Measurements from ENCODE around the gene MYO5A. TPM values are rescaled to one million over a fixed set of nuclear protein-coding genes. Genes with fewer than 3 reads are reported as not detected.
"Not testable (repeated sequence)": the region's sequence is repeated elsewhere in the genome, so short reads cannot be mapped to it uniquely, and the experiment has no call there.

Gene MYO5A
- total and polyA plus RNA-seq, 2 donors: 8.7 to 10.2 TPM

DNA sequence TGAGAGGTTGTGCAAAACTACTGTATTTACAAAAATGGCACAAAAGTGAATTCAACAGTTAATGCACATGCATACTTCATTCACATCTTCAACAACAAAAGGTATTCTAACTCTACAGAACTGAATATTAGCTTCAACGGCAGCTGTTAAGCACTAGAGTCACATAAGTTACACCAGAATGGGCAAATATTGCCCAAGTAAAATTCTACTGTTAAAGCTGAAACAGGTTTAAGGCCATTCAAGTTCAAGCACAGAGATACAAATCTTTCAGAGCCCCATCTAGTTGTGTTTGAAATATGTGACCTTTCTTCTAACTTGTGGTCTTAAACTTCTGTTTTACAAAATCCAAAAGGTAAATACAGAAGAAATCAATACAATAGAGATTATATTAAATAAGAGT, 22.5 kb upstream of the MYO5A start:
- H3K27me3 ChIP-seq (ENCODE audit: control insufficient read depth in 2 of 2, insufficient read depth in 1 of 2, low read length in 1 of 2); H3K4me1 ChIP-seq (ENCODE audit: control insufficient read depth in 2 of 2, insufficient read depth in 2 of 2, low read length in 2 of 2); H3K9me3 ChIP-seq (ENCODE audit: control insufficient read depth in 2 of 2, insufficient read depth in 1 of 2, low read length in 1 of 2); H3K27ac ChIP-seq (ENCODE audit: low read depth in 1 of 2, low read length in 1 of 2); H3K4me3 ChIP-seq (ENCODE audit: low read length in 2 of 2); DNase-seq (ENCODE audit: low read depth in 6 of 9, low spot score in 9 of 9): not testable (repeated sequence)
- H3K36me3 ChIP-seq (ENCODE audit: control insufficient read depth in 2 of 2, insufficient read depth in 2 of 2, low read length in 1 of 2): peaks cover 18 to 38% of the 10 kb centered on the region in 2 donors
- WGBS: 96% methylated on average over 1 of the region's 1 CpG

- Histone ChIP-seq H3K4me1 (ENCODE audit: control insufficient read depth in 2 of 2, insufficient read depth in 2 of 2, low read length in 2 of 2) (no peaks in the 10 kb centered on the region), H3K4me3 (ENCODE audit: low read length in 2 of 2) (no peak overlapping the region), H3K9me3 (ENCODE audit: control insufficient read depth in 2 of 2, insufficient read depth in 1 of 2, low read length in 1 of 2) (peaks cover 0 to 5% of the 10 kb centered on the region in 2 donors), H3K27me3 (ENCODE audit: control insufficient read depth in 2 of 2, insufficient read depth in 1 of 2, low read length in 1 of 2) (no peaks in the 10 kb centered on the region), H3K36me3 (ENCODE audit: control insufficient read depth in 2 of 2, insufficient read depth in 2 of 2, low read length in 1 of 2) (peaks cover 19 to 27% of the 10 kb centered on the region in 2 donors), H3K27ac (ENCODE audit: low read depth in 1 of 2, low read length in 1 of 2) (no peak overlapping the region)
- no peak for DNase-seq (ENCODE audit: low read depth in 6 of 9, low spot score in 9 of 9)
- 97% methylated on average over 5 of the region's 5 CpGs for WGBS
These were observed 17.5 kb upstream of the MYO5A start for GRCh38 chr15:52546031-52546751.

DNA sequence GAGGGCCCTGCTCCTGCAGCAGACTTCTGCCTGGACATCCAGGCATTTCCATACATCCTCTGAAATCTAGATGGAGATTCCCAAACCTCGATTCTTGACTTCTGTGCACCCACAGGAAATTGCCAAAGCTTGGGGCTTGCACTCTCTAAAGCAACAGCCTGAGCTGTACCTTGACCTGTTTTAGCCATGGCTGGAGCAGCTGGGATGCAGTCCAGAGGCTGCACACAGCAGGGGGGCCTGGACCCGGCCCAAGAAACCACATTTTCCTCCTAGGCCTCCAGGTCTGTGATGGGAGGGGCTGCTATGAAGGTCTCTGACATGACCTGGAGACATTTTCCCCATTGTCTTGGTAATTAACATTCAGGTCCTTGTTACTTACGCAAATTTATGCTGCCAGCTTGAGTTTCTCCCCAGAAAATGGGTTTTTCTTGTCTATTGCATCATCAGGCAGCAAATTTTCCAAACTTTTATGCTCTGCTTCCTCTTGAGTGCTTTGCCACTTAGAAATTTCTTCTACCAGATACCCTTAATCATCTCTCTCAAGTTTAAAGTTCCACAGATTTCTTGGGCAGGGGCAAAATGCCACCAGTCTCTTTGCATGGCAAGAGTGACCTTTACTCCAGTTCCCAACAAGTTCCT, 11.8 kb upstream of the MYO5A start:
- 91% methylated on average over 3 of the region's 3 CpGs for WGBS
- DNase-seq (ENCODE audit: low read depth in 6 of 9, low spot score in 9 of 9): no peak
- no peaks in the 10 kb centered on the region for H3K9me3 ChIP-seq (ENCODE audit: control insufficient read depth in 2 of 2, insufficient read depth in 1 of 2, low read length in 1 of 2)

DNA sequence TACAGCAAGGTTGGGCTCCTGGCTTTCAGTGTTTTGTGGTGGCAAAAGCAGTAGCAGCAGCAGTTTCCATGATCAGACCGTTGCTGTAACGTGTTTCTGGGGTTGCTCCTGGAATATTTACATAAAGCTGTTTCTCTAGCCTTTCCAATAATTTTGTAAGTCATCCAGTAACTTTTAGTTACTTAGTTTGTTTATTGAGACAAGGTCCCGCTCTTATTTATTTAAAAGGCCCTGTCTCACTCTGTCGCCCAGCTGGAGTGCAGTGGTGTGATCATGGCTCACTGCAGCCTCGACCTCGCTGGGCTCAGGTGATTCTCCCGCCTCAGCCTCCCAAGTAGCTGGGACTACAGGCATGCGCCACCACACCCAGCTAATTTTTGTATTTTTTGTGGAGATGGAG, 8.8 kb upstream of the MYO5A start:
- no peak for DNase-seq (ENCODE audit: low read depth in 6 of 9, low spot score in 9 of 9)
- Histone ChIP-seq H3K27me3 (ENCODE audit: control insufficient read depth in 2 of 2, insufficient read depth in 1 of 2, low read length in 1 of 2) (no peaks in the 10 kb centered on the region), H3K4me1 (ENCODE audit: control insufficient read depth in 2 of 2, insufficient read depth in 2 of 2, low read length in 2 of 2) (no peaks in the 10 kb centered on the region), H3K36me3 (ENCODE audit: control insufficient read depth in 2 of 2, insufficient read depth in 2 of 2, low read length in 1 of 2) (no peaks in the 10 kb centered on the region), H3K4me3 (ENCODE audit: low read length in 2 of 2) (no peak overlapping the region), H3K27ac (ENCODE audit: low read depth in 1 of 2, low read length in 1 of 2) (no peak overlapping the region), H3K9me3 (ENCODE audit: control insufficient read depth in 2 of 2, insufficient read depth in 1 of 2, low read length in 1 of 2) (no peaks in the 10 kb centered on the region)
- 96% methylated on average over 8 of the region's 8 CpGs for WGBS

More for the DNA sequence above, 11.8 kb upstream of the MYO5A start:
- Histone ChIP-seq H3K4me3 (ENCODE audit: low read length in 2 of 2) (no peak overlapping the region), H3K27ac (ENCODE audit: low read depth in 1 of 2, low read length in 1 of 2) (no peak overlapping the region), H3K36me3 (ENCODE audit: control insufficient read depth in 2 of 2, insufficient read depth in 2 of 2, low read length in 1 of 2) (no peaks in the 10 kb centered on the region), H3K4me1 (ENCODE audit: control insufficient read depth in 2 of 2, insufficient read depth in 2 of 2, low read length in 2 of 2) (no peaks in the 10 kb centered on the region), H3K27me3 (ENCODE audit: control insufficient read depth in 2 of 2, insufficient read depth in 1 of 2, low read length in 1 of 2) (no peaks in the 10 kb centered on the region)

- H3K27ac ChIP-seq (ENCODE audit: low read depth in 1 of 2, low read length in 1 of 2): no peak overlapping the region
- H3K4me3 ChIP-seq (ENCODE audit: low read length in 2 of 2): no peak overlapping the region
- H3K4me1 ChIP-seq (ENCODE audit: control insufficient read depth in 2 of 2, insufficient read depth in 2 of 2, low read length in 2 of 2): peaks cover 6 to 11% of the 10 kb centered on the region in 2 donors
- H3K9me3 ChIP-seq (ENCODE audit: control insufficient read depth in 2 of 2, insufficient read depth in 1 of 2, low read length in 1 of 2): no peaks in the 10 kb centered on the region
- WGBS: 12% methylated on average over 2 of the region's 2 CpGs
- peaks cover 0 to 31% of the 10 kb centered on the region in 2 donors for H3K27me3 ChIP-seq (ENCODE audit: control insufficient read depth in 2 of 2, insufficient read depth in 1 of 2, low read length in 1 of 2)
- no peaks in the 10 kb centered on the region for H3K36me3 ChIP-seq (ENCODE audit: control insufficient read depth in 2 of 2, insufficient read depth in 2 of 2, low read length in 1 of 2)
- no peak for DNase-seq (ENCODE audit: low read depth in 6 of 9, low spot score in 9 of 9)
These were observed 3.7 kb upstream of the MYO5A start for GRCh38 chr15:52532427-52532826.

- 41% methylated on average over 11 of the region's 11 CpGs for WGBS
- H3K9me3 ChIP-seq (ENCODE audit: control insufficient read depth in 2 of 2, insufficient read depth in 1 of 2, low read length in 1 of 2): no peaks in the 10 kb centered on the region
- H3K4me3 ChIP-seq (ENCODE audit: low read length in 2 of 2): peak overlapping the region in 1 of 2 donors; percentile 82
- peaks cover 6 to 11% of the 10 kb centered on the region in 2 donors for H3K4me1 ChIP-seq (ENCODE audit: control insufficient read depth in 2 of 2, insufficient read depth in 2 of 2, low read length in 2 of 2)
- peaks cover 0 to 31% of the 10 kb centered on the region in 2 donors for H3K27me3 ChIP-seq (ENCODE audit: control insufficient read depth in 2 of 2, insufficient read depth in 1 of 2, low read length in 1 of 2)
- H3K36me3 ChIP-seq (ENCODE audit: control insufficient read depth in 2 of 2, insufficient read depth in 2 of 2, low read length in 1 of 2): no peaks in the 10 kb centered on the region
- no peak overlapping the region for H3K27ac ChIP-seq (ENCODE audit: low read depth in 1 of 2, low read length in 1 of 2)
- DNase-seq (ENCODE audit: low read depth in 6 of 9, low spot score in 9 of 9): peak in 1 of 9 donors; percentile 2
These were observed 1.3 kb upstream of the MYO5A start for GRCh38 chr15:52529940-52530339.

DNA sequence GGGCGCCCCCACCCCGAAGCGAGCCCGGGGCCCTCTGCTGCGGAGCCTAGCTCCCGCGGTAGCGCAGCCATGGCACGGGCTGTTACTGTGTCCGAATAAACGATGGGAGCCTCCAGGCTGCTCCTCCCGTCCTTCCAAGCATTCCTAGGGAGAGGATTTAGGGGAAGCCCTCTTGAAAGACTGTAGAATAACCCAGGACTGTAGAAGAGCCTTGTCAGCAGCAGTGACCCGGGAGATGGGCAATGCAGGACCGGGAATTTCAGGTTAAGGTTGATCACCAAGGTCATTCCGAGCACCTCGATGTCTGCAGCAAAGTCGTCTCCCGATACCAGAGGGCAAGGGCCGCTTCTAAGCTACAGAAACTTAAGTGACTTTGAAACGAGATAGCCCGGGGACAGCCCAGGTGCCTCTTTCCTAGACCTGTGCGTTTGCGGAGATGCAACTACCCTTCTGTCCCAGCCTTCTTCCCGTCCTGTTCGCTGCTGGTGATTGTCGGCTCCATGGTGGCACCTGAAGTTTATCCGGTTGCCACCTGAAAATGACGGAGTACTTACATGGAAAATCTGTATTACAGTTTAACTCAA, 753 bp upstream of the MYO5A start:
- Histone ChIP-seq H3K27me3 (ENCODE audit: control insufficient read depth in 2 of 2, insufficient read depth in 1 of 2, low read length in 1 of 2) (peaks cover 0 to 31% of the 10 kb centered on the region in 2 donors), H3K4me1 (ENCODE audit: control insufficient read depth in 2 of 2, insufficient read depth in 2 of 2, low read length in 2 of 2) (peaks cover 6 to 11% of the 10 kb centered on the region in 2 donors), H3K4me3 (ENCODE audit: low read length in 2 of 2) (peak overlapping the region; percentile 50 to 82), H3K27ac (ENCODE audit: low read depth in 1 of 2, low read length in 1 of 2) (peak overlapping the region in 1 of 2 donors; percentile 81), H3K36me3 (ENCODE audit: control insufficient read depth in 2 of 2, insufficient read depth in 2 of 2, low read length in 1 of 2) (no peaks in the 10 kb centered on the region), H3K9me3 (ENCODE audit: control insufficient read depth in 2 of 2, insufficient read depth in 1 of 2, low read length in 1 of 2) (no peaks in the 10 kb centered on the region)
- 2% methylated on average over 28 of the region's 28 CpGs for WGBS
- DNase-seq (ENCODE audit: low read depth in 6 of 9, low spot score in 9 of 9): peak in 7 of 9 donors; percentile 6 to 30 (median 16)

- Histone ChIP-seq H3K4me3 (ENCODE audit: low read length in 2 of 2) (peak overlapping the region; percentile 56 to 82), H3K9me3 (ENCODE audit: control insufficient read depth in 2 of 2, insufficient read depth in 1 of 2, low read length in 1 of 2) (no peaks in the 10 kb centered on the region), H3K36me3 (ENCODE audit: control insufficient read depth in 2 of 2, insufficient read depth in 2 of 2, low read length in 1 of 2) (no peaks in the 10 kb centered on the region), H3K4me1 (ENCODE audit: control insufficient read depth in 2 of 2, insufficient read depth in 2 of 2, low read length in 2 of 2) (peaks cover 6 to 11% of the 10 kb centered on the region in 2 donors), H3K27ac (ENCODE audit: low read depth in 1 of 2, low read length in 1 of 2) (peak overlapping the region in 1 of 2 donors; percentile 78), H3K27me3 (ENCODE audit: control insufficient read depth in 2 of 2, insufficient read depth in 1 of 2, low read length in 1 of 2) (peaks cover 0 to 31% of the 10 kb centered on the region in 2 donors)
- peak in 7 of 9 donors; percentile 7 to 61 (median 23) for DNase-seq (ENCODE audit: low read depth in 6 of 9, low spot score in 9 of 9)
- 4% methylated on average over 32 of the region's 32 CpGs for WGBS
These were observed 643 bp downstream of the MYO5A start for GRCh38 chr15:52527911-52528563.

All from thymus (tissue), 11 donors.